ENCODE data around the gene OPRM1. TPM values are rescaled to one million over a fixed set of nuclear protein-coding genes. Genes with fewer than 3 reads are reported as not detected.

The OPRM1 gene
- total RNA-seq, 1 donor from 2014 or later = not detected

- DNase-seq (ENCODE audit: low read depth) = no peak
- H3K4me3 ChIP-seq (ENCODE audit: low read depth, low read length) = no peak overlapping the region
- no peak for TF ChIP-seq CTCF (conservative IDR thresholded peaks at IDR 0.05; ENCODE audit: low read depth, low read length)
Measured at GRCh38 chr6:154280521-154280920, 241.5 kb downstream of the OPRM1 start.

GRCh38 chr6:154284313-154284853 is 245.3 kb downstream of the OPRM1 start:
- no peak for TF ChIP-seq CTCF (conservative IDR thresholded peaks at IDR 0.05; ENCODE audit: low read depth, low read length)
- H3K4me3 ChIP-seq (ENCODE audit: low read depth, low read length) = no peak overlapping the region
- DNase-seq (ENCODE audit: low read depth) = no peak

- H3K4me3 ChIP-seq (ENCODE audit: low read depth, low read length) = no peak overlapping the region
- DNase-seq (ENCODE audit: low read depth) = no peak
- no peak for TF ChIP-seq CTCF (conservative IDR thresholded peaks at IDR 0.05; ENCODE audit: low read depth, low read length)
Measured at GRCh38 chr6:154285826-154286225, 246.8 kb downstream of the OPRM1 start.

GRCh38 chr6:154289818-154290508 is 250.9 kb downstream of the OPRM1 start:
- no peak overlapping the region for H3K4me3 ChIP-seq (ENCODE audit: low read depth, low read length)
- no peak for DNase-seq (ENCODE audit: low read depth)
- TF ChIP-seq CTCF (conservative IDR thresholded peaks at IDR 0.05; ENCODE audit: low read depth, low read length) = peak; percentile 23

GRCh38 chr6:154292066-154292465 is 253.0 kb downstream of the OPRM1 start:
- TF ChIP-seq CTCF (conservative IDR thresholded peaks at IDR 0.05; ENCODE audit: low read depth, low read length) = no peak
- DNase-seq (ENCODE audit: low read depth) = no peak
- H3K4me3 ChIP-seq (ENCODE audit: low read depth, low read length) = no peak overlapping the region

GRCh38 chr6:154292855-154293519 is 253.9 kb downstream of the OPRM1 start:
- no peak for TF ChIP-seq CTCF (conservative IDR thresholded peaks at IDR 0.05; ENCODE audit: low read depth, low read length)
- DNase-seq (ENCODE audit: low read depth) = peak; percentile 88

More at GRCh38 chr6:154292855-154293519, 253.9 kb downstream of the OPRM1 start:
- no peak overlapping the region for H3K4me3 ChIP-seq (ENCODE audit: low read depth, low read length)

Measured in epithelial cell of proximal tubule (primary cell).